Measurements from ENCODE around the gene ANGPT4.

ANGPT4 gene

DNA sequence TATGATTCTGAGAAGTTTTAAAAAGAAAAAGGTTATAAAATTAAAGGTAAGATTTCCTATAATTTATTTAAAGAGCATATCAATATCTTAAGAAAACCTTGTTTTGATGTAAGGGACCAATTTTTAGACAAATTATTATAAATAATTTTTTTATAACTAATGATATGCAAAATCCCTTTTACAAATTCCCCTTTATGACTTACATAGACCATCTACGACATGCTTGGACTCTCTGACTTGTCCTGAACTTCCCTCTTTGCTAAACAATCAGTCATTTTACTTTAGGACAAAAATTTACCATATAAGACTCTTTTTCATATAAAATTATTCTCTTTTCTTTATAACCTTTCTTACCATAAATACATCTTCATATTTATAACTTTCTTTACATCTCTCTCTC, 15.3 kb upstream of the ANGPT4 start:
- H3K4me1 ChIP-seq (ENCODE audit: insufficient read depth, low read length, severe bottlenecking) = no peaks in the 10 kb centered on the region
- H3K79me2 ChIP-seq (ENCODE audit: insufficient read depth, low read length) = no peaks in the 10 kb centered on the region
- H3K4me2 ChIP-seq (ENCODE audit: low read length) = no peak overlapping the region
- no peaks in the 10 kb centered on the region for H3F3A ChIP-seq (ENCODE audit: insufficient read depth, low read length)
- peaks cover 12% of the 10 kb centered on the region; the same call in 1 of the 2 replicates for H3K9me3 ChIP-seq (ENCODE audit: low read length)
- no peak overlapping the region for H3K27ac ChIP-seq (ENCODE audit: low read depth, low read length, poor library complexity, severe bottlenecking)
- no peaks in the 10 kb centered on the region; the same call in none of the 2 replicates for H3K27me3 ChIP-seq (ENCODE audit: insufficient read depth, low read length)
- no peak overlapping the region for H3K4me3 ChIP-seq (ENCODE audit: low read depth, low read length, poor library complexity, severe bottlenecking)
- H3K36me3 ChIP-seq (ENCODE audit: insufficient read depth, low read length) = no peaks in the 10 kb centered on the region; the same call in 1 of the 2 replicates
- H2AFZ ChIP-seq (ENCODE audit: low read length) = no peak overlapping the region
- H3K9ac ChIP-seq (ENCODE audit: low read length) = no peak overlapping the region
- no peaks in the 10 kb centered on the region for H4K20me1 ChIP-seq (ENCODE audit: insufficient read depth, low read length)
- no peaks in the 10 kb centered on the region for H3K9me2 ChIP-seq (ENCODE audit: low read depth, low read length)
- TF ChIP-seq EZH2 (IDR thresholded peaks at IDR 0.05; ENCODE audit: borderline replicate concordance, low read length) = no peak
- TF ChIP-seq, protein P1, sequence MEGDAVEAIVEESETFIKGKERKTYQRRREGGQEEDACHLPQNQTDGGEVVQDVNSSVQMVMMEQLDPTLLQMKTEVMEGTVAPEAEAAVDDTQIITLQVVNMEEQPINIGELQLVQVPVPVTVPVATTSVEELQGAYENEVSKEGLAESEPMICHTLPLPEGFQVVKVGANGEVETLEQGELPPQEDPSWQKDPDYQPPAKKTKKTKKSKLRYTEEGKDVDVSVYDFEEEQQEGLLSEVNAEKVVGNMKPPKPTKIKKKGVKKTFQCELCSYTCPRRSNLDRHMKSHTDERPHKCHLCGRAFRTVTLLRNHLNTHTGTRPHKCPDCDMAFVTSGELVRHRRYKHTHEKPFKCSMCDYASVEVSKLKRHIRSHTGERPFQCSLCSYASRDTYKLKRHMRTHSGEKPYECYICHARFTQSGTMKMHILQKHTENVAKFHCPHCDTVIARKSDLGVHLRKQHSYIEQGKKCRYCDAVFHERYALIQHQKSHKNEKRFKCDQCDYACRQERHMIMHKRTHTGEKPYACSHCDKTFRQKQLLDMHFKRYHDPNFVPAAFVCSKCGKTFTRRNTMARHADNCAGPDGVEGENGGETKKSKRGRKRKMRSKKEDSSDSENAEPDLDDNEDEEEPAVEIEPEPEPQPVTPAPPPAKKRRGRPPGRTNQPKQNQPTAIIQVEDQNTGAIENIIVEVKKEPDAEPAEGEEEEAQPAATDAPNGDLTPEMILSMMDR (IDR thresholded peaks at IDR 0.05; ENCODE audit: low read length) = no peak

DNA sequence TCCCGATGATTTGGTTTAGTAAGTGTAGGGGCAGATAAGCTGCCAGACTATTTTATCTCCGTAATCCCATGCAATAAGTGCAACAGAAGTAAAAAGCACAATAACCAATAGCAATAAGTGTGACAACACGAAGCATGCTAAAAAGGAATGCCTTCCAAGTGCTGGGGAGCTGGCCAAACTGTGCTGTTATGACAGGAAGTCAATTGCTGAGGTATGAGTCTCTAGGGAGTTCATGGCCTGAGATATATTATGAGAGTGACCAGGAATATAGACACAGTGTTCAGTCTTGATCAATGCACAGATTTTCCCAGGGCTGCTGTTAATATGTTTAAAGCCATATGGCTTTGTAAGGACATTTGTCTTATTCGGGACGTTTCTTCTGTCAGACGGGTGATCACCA, 10.5 kb upstream of the ANGPT4 start:
- no peaks in the 10 kb centered on the region for H4K20me1 ChIP-seq (ENCODE audit: insufficient read depth, low read length)

DNA sequence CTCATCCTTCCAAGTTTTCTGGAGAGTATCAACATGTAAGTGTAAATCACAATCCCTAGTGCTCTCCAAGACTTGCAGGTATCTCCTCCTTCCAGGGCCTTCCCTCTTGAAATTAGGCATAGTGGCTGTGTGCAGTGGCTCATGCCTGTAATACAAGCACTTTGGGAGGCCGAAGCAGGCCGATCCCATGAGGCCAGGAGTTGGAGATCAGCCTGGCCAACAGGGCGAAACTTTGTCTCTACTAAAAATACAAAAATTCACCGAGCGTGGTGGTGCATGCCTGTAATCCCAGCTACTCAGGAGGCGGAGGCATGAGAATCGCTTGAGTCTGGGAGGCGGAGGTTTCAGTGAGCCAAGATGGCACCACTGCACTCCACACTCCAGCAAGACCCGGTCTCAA, 9.4 kb upstream of the ANGPT4 start:
- no peaks in the 10 kb centered on the region for H3F3A ChIP-seq (ENCODE audit: insufficient read depth, low read length)
- no peaks in the 10 kb centered on the region for H3K36me3 ChIP-seq (ENCODE audit: insufficient read depth, low read length)
- no peaks in the 10 kb centered on the region for H3K4me1 ChIP-seq (ENCODE audit: insufficient read depth, low read length, severe bottlenecking)
- no peaks in the 10 kb centered on the region for H4K20me1 ChIP-seq (ENCODE audit: insufficient read depth, low read length)
- H3K9ac ChIP-seq (ENCODE audit: low read length) = no peak overlapping the region
- no peaks in the 10 kb centered on the region for H3K79me2 ChIP-seq (ENCODE audit: insufficient read depth, low read length)
- peaks cover 2% of the 10 kb centered on the region; the same call in 1 of the 2 replicates for H3K9me3 ChIP-seq (ENCODE audit: low read length)
- no peaks in the 10 kb centered on the region; the same call in none of the 2 replicates for H3K27me3 ChIP-seq (ENCODE audit: insufficient read depth, low read length)
- no peak overlapping the region for H3K4me2 ChIP-seq (ENCODE audit: low read length)
- H2AFZ ChIP-seq (ENCODE audit: low read length) = no peak overlapping the region
- H3K9me2 ChIP-seq (ENCODE audit: low read depth, low read length) = no peaks in the 10 kb centered on the region
- H3K4me3 ChIP-seq (ENCODE audit: low read depth, low read length, poor library complexity, severe bottlenecking) = no peak overlapping the region
- no peak for TF ChIP-seq EZH2 (IDR thresholded peaks at IDR 0.05; ENCODE audit: borderline replicate concordance, low read length)
- TF ChIP-seq, protein P1 (IDR thresholded peaks at IDR 0.05; ENCODE audit: low read length) = no peak
- H3K27ac ChIP-seq (ENCODE audit: low read depth, low read length, poor library complexity, severe bottlenecking) = no peak overlapping the region

More for the DNA sequence above, 10.5 kb upstream of the ANGPT4 start:
- no peak overlapping the region for H3K9ac ChIP-seq (ENCODE audit: low read length)
- H3F3A ChIP-seq (ENCODE audit: insufficient read depth, low read length) = no peaks in the 10 kb centered on the region
- no peaks in the 10 kb centered on the region for H3K79me2 ChIP-seq (ENCODE audit: insufficient read depth, low read length)
- no peaks in the 10 kb centered on the region for H3K4me1 ChIP-seq (ENCODE audit: insufficient read depth, low read length, severe bottlenecking)
- H3K4me3 ChIP-seq (ENCODE audit: low read depth, low read length, poor library complexity, severe bottlenecking) = no peak overlapping the region
- no peaks in the 10 kb centered on the region for H3K36me3 ChIP-seq (ENCODE audit: insufficient read depth, low read length)
- no peak overlapping the region for H2AFZ ChIP-seq (ENCODE audit: low read length)
- TF ChIP-seq, protein P1 (IDR thresholded peaks at IDR 0.05; ENCODE audit: low read length) = no peak
- H3K9me3 ChIP-seq (ENCODE audit: low read length) = peaks cover 9% of the 10 kb centered on the region; the same call in 1 of the 2 replicates
- H3K9me2 ChIP-seq (ENCODE audit: low read depth, low read length) = no peaks in the 10 kb centered on the region
- no peak overlapping the region for H3K4me2 ChIP-seq (ENCODE audit: low read length)
- no peaks in the 10 kb centered on the region; the same call in none of the 2 replicates for H3K27me3 ChIP-seq (ENCODE audit: insufficient read depth, low read length)
- H3K27ac ChIP-seq (ENCODE audit: low read depth, low read length, poor library complexity, severe bottlenecking) = no peak overlapping the region

Data from OCI-LY1 (cell line).